Measurements from ENCODE around the gene NR1I2. TPM values are rescaled to one million over a fixed set of nuclear protein-coding genes. Genes with fewer than 3 reads are reported as not detected.

Gene NR1I2
- total and polyA plus RNA-seq, 2 donors (not counting 1 experiment from before 2014, with no cell fraction given) = 0.03 TPM; not detected in 1

GRCh38 chr3:119768668-119769393 is 13.1 kb upstream of the NR1I2 start:
- Histone ChIP-seq H3K4me3 (replicated peaks in 1 of 4; ENCODE audit: control extremely low read depth in 1 of 4, insufficient read depth in 1 of 4, low read depth in 3 of 4, low read length in 4 of 4) (no peak overlapping the region), H3K27me3 (ENCODE audit: control insufficient read depth, insufficient read depth, low read length) (no peaks in the 10 kb centered on the region), H3K4me2 (ENCODE audit: extremely low read depth, insufficient read depth, low read length) (no peak overlapping the region), H3K36me3 (ENCODE audit: control insufficient read depth, insufficient read depth, low read length) (no peaks in the 10 kb centered on the region), H3K27ac (ENCODE audit: insufficient read depth, low read length) (no peak overlapping the region), H3K79me2 (ENCODE audit: control insufficient read depth, insufficient read depth, low read length) (no peaks in the 10 kb centered on the region), H4K20me1 (ENCODE audit: control insufficient read depth, extremely low read depth, insufficient read depth, low read length) (no peaks in the 10 kb centered on the region), H3K9me3 (ENCODE audit: control insufficient read depth, insufficient read depth, low read depth, low read length) (no peaks in the 10 kb centered on the region), H3K9ac (ENCODE audit: insufficient read depth, low read length) (no peak overlapping the region), H2AFZ (ENCODE audit: low read length) (no peak overlapping the region), H3K4me1 (ENCODE audit: control insufficient read depth, extremely low read depth, insufficient read depth, low read length) (no peaks in the 10 kb centered on the region)
- DNase-seq (ENCODE audit: low read depth in 2 of 2) = no peak
- no peak for TF ChIP-seq CTCF (conservative IDR thresholded peaks at IDR 0.05 in 1 of 2, IDR thresholded peaks at IDR 0.05 in 1 of 2; ENCODE audit: low read depth in 1 of 2, low read length in 2 of 2)
- no peak for TF ChIP-seq EZH2 (IDR thresholded peaks at IDR 0.05; ENCODE audit: low read length, missing control alignments)

GRCh38 chr3:119769394-119770149 is 12.3 kb upstream of the NR1I2 start:
- Histone ChIP-seq H3K4me2 (ENCODE audit: extremely low read depth, insufficient read depth, low read length) (no peak overlapping the region), H3K27ac (ENCODE audit: insufficient read depth, low read length) (no peak overlapping the region), H3K79me2 (ENCODE audit: control insufficient read depth, insufficient read depth, low read length) (no peaks in the 10 kb centered on the region), H3K9ac (ENCODE audit: insufficient read depth, low read length) (no peak overlapping the region), H2AFZ (ENCODE audit: low read length) (no peak overlapping the region), H4K20me1 (ENCODE audit: control insufficient read depth, extremely low read depth, insufficient read depth, low read length) (no peaks in the 10 kb centered on the region), H3K27me3 (ENCODE audit: control insufficient read depth, insufficient read depth, low read length) (no peaks in the 10 kb centered on the region), H3K4me3 (replicated peaks in 1 of 4; ENCODE audit: control extremely low read depth in 1 of 4, insufficient read depth in 1 of 4, low read depth in 3 of 4, low read length in 4 of 4) (no peak overlapping the region), H3K4me1 (ENCODE audit: control insufficient read depth, extremely low read depth, insufficient read depth, low read length) (no peaks in the 10 kb centered on the region), H3K9me3 (ENCODE audit: control insufficient read depth, insufficient read depth, low read depth, low read length) (no peaks in the 10 kb centered on the region), H3K36me3 (ENCODE audit: control insufficient read depth, insufficient read depth, low read length) (no peaks in the 10 kb centered on the region)
- TF ChIP-seq EZH2 (IDR thresholded peaks at IDR 0.05; ENCODE audit: low read length, missing control alignments) (no peak), CTCF (conservative IDR thresholded peaks at IDR 0.05 in 1 of 2, IDR thresholded peaks at IDR 0.05 in 1 of 2; ENCODE audit: low read depth in 1 of 2, low read length in 2 of 2) (no peak)
- peak; percentile 8 to 85 for DNase-seq (ENCODE audit: low read depth in 2 of 2)

GRCh38 chr3:119774444-119774843 is 7.5 kb upstream of the NR1I2 start:
- Histone ChIP-seq H3K27me3 (ENCODE audit: control insufficient read depth, insufficient read depth, low read length) (no peaks in the 10 kb centered on the region), H2AFZ (ENCODE audit: low read length) (no peak overlapping the region), H3K4me3 (replicated peaks in 1 of 4; ENCODE audit: control extremely low read depth in 1 of 4, insufficient read depth in 1 of 4, low read depth in 3 of 4, low read length in 4 of 4) (no peak overlapping the region), H3K4me2 (ENCODE audit: extremely low read depth, insufficient read depth, low read length) (no peak overlapping the region), H3K36me3 (ENCODE audit: control insufficient read depth, insufficient read depth, low read length) (no peaks in the 10 kb centered on the region), H3K9me3 (ENCODE audit: control insufficient read depth, insufficient read depth, low read depth, low read length) (no peaks in the 10 kb centered on the region), H3K9ac (ENCODE audit: insufficient read depth, low read length) (no peak overlapping the region), H4K20me1 (ENCODE audit: control insufficient read depth, extremely low read depth, insufficient read depth, low read length) (no peaks in the 10 kb centered on the region), H3K4me1 (ENCODE audit: control insufficient read depth, extremely low read depth, insufficient read depth, low read length) (no peaks in the 10 kb centered on the region), H3K27ac (ENCODE audit: insufficient read depth, low read length) (no peak overlapping the region), H3K79me2 (ENCODE audit: control insufficient read depth, insufficient read depth, low read length) (no peaks in the 10 kb centered on the region)
- DNase-seq (ENCODE audit: low read depth in 2 of 2) = no peak
- TF ChIP-seq CTCF (conservative IDR thresholded peaks at IDR 0.05 in 1 of 2, IDR thresholded peaks at IDR 0.05 in 1 of 2; ENCODE audit: low read depth in 1 of 2, low read length in 2 of 2) (no peak), EZH2 (IDR thresholded peaks at IDR 0.05; ENCODE audit: low read length, missing control alignments) (no peak)

All from fibroblast of lung (primary cell).